Bronchial epithelial cell (primary cell): ENCODE measurements around the gene SLC2A10. TPM values are rescaled to one million over a fixed set of nuclear protein-coding genes. Genes with fewer than 3 reads are reported as not detected.
A peak's percentile ranks its signal among the peaks of the same experiment; 100 is the strongest.

Source experiments
- DNase-seq: peaks from one replicate; pipeline ENCODE4 v3.0.0-alpha.2; 2010; ENCODE audit warnings: low read depth
- FAIRE-seq: peaks from 2 replicates; lab custom pipeline; 2011; peaks lifted over from hg19 to GRCh38; lab: Jason Lieb, UNC
- H3K27me3 ChIP-seq: 2 replicates; pipeline ENCODE4 v1.5.1; 2011; ENCODE audit warnings: low read length; ENCODE audit not compliant: control insufficient read depth, insufficient read depth
- H3K36me3 ChIP-seq: 2 replicates; pipeline ENCODE4 v1.5.1; 2011; ENCODE audit warnings: low read length; ENCODE audit not compliant: control insufficient read depth, insufficient read depth
- H3K4me3 ChIP-seq: 2 replicates; pipeline ENCODE4 v1.5.1; 2011; ENCODE audit warnings: mild to moderate bottlenecking, low read depth, low read length, control low read depth
- CTCF ChIP-seq: IDR thresholded peaks from 2 replicates; pipeline ENCODE4 v1.5.1; 2011; ENCODE audit warnings: mild to moderate bottlenecking, moderate library complexity, low read length, control low read depth, inconsistent platforms; ENCODE audit not compliant: insufficient read depth, severe bottlenecking
- total RNA-seq: library from RNA; depleted of rRNA; stranded (reverse); fragments of >200 nt; gene quantifications from 2 replicates; pipeline ENCODE4 v1.2.1, GENCODE V29; 2014

The SLC2A10 gene
- total RNA-seq, 1 donor from 2014 or later = 19.2 TPM

DNA sequence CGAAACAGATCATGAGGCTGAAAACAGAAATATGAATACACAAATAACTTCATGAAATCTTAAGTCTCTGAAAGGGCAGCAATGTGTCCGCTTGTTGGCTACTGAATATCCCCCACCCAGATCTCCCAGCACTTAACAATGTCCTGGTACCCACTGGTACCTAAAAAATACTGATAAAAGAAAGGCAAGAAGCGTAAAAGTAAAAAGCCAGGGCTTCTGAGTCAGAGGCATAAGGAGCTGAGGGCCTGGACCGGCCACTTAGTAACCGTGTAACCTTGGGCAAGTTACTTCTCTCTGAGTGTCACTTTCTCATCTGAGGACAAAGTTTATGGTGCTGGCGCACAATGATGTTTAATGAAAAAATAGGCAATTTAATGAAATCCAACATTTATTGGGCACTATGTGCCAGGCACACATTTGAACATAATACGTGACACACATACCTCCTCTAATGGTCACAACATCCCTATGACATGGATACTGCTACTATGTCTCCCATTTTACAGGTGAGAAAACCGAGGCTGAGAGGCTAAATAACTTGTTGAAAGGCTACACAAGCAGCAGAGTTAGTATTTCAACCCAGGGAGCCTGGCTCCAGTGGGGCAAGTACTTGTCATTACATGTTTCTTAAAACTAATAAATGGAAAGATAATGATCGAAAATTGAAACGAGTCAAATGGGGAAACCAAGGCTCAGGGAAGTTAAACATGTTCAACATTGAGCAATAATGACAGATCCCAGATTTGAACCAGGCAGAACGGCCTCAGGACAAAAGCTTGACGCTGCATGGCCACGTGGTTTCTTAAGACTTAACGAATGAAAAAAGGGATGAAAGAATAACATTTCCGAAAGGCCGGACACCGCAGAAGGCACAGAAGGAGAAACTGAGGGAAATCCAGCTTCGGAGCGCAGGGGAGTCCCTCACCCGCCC is 21.0 kb upstream of the SLC2A10 start:
- DNase-seq = peak; percentile 62
- no peak for FAIRE-seq
- TF ChIP-seq CTCF = no peak

DNA sequence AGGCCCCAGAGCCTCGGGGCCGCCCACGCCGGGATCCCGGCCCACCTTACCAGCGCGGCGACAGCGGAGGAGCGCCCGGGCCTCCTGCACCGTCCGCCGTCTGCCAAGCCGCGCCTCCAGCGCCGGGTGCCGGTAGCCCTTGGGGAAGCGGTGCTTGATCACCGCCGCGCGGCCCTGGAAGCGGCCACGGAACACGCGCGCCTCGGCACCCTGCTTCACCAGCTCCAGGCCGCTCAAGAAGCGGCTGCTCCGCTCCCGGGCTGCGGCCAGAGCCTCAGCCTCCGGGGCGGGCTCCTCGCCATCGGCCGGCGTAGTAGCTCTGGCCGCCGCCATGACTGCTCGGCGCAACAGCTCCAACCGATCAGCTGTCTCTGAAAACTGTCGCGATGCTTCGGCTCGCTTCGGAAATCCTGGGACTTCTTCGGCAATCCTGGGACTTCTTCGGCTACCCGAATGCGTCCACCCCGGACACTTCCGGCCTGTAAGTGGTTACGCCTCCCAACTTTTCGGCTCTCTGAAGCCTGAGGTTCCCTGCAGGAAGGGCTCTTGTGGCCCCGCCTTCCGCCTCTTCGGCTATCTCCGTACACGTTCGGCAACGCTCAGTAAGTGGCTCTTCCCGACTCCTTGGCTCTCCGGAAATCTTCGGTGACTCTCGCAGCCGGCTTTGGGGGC is 20.2 kb upstream of the SLC2A10 start, which contains the start of gene TP53RK:
TSS of gene TP53RK (minus strand) at position 363 of the 672 bp plus-strand sequence. CDS start at position 333, 30 bp downstream.
- peak; percentile 29 for TF ChIP-seq CTCF
- peak; percentile 94 for FAIRE-seq
- H3K27me3 ChIP-seq = no peaks in the 10 kb centered on the region

More for the DNA sequence above, 21.0 kb upstream of the SLC2A10 start:
- peaks cover 3% of the 10 kb centered on the region for H3K36me3 ChIP-seq
- no peaks in the 10 kb centered on the region for H3K27me3 ChIP-seq
- H3K4me3 ChIP-seq = peak overlapping the region; percentile 78

DNA sequence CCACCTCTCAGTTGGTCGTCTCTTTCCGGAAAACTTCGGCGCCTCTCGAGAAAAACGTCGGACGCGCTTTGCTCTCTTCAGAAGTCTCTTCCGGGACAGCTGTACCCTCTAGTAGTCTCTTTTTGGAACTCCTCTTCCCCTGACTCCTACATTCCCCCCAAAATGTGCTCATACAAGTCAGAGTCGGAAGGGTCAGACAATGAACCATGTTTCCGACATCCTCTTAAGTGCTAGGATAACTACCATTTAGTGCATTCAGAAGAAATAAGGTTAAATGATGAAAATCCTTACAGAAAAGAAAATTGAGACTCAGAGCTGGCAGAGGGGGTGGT is 19.7 kb upstream of the SLC2A10 start:
- no peak for TF ChIP-seq CTCF
- FAIRE-seq = no peak
- no peaks in the 10 kb centered on the region for H3K27me3 ChIP-seq

More for the DNA sequence above, 20.2 kb upstream of the SLC2A10 start, which contains the start of gene TP53RK:
- DNase-seq = peak; percentile 100
- Histone ChIP-seq H3K36me3 (peaks cover 3% of the 10 kb centered on the region), H3K4me3 (peak within 1 kb of the TSS; percentile 78)

GRCh38 chr20:46690219-46691106 is 19.0 kb upstream of the SLC2A10 start:
- no peak for TF ChIP-seq CTCF
- no peak for FAIRE-seq
- no peak for DNase-seq
- no peaks in the 10 kb centered on the region for H3K27me3 ChIP-seq
- peak overlapping the region; percentile 45 for H3K4me3 ChIP-seq
- H3K36me3 ChIP-seq = peaks cover 3% of the 10 kb centered on the region

More for the DNA sequence above, 19.7 kb upstream of the SLC2A10 start:
- Histone ChIP-seq H3K36me3 (peaks cover 3% of the 10 kb centered on the region), H3K4me3 (peak overlapping the region; percentile 45)
- no peak for DNase-seq

GRCh38 chr20:46691196-46691595 is 18.3 kb upstream of the SLC2A10 start:
- no peaks in the 10 kb centered on the region for H3K27me3 ChIP-seq
- H3K4me3 ChIP-seq = no peak overlapping the region
- DNase-seq (no peak), FAIRE-seq (no peak)
- H3K36me3 ChIP-seq = peaks cover 1% of the 10 kb centered on the region
- no peak for TF ChIP-seq CTCF
